NK-92 (cell line): Measurements from ENCODE around the gene CA10.

Experiments used
- DNase-seq: peaks from one replicate; lab custom pipeline; 2025; ENCODE audit not compliant: unreplicated experiment; lab: John Stamatoyannopoulos, UW

CA10 gene

DNA sequence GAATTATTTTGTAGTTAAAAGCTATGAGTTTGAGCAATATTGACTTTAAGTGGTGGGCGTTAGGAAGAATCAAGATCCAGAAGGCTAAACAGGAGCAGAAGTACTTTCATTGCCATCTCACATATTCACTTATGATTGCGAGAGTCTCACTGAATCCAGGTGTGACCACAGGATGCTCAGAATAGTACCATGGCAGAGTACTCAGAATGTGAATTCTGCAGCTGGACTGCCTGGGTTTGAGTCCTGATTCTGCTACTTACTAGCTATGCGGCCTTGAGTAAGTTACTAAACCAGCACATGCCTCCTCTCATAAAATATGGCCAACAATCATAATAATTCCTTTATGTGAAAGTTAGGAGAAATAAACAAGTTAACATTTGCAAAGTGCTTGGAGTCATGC is 109.5 kb downstream of the CA10 start:
- DNase-seq: no peak

DNA sequence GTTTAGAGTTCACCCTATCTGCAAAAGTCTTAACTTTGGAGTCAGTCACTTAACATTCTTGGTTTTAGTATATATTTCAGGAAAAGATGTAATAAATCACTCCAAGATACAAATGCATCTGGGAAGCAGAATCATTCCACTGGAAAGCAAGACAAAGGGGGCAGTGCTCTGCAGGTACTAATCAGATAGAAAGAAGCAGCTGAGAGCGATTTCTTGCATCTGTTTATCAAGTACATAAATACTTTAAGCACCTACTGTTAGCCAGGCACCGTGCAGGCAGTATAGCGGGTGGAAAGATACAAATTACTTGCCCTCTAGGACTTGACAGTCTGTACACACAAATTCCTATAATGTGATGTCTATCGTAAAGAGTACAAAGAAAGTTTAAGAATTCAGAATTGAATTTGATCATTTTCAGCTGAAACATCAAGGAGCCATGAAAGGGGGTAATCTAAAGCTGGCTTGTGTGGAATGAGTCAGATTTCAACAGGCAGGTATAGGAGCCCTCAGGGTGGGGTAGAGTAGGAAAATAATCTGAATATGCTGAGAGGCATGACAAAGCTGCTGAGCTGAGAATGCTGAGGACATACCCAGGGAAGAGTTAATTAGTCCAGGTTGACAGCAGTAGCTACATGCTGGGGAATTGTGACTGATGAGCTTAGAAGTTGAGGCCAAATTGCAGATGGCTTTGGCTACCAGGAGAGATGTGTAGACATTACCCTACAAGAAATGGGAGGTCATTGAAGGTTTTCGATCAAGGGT is 110.2 kb downstream of the CA10 start:
- DNase-seq: no peak

DNA sequence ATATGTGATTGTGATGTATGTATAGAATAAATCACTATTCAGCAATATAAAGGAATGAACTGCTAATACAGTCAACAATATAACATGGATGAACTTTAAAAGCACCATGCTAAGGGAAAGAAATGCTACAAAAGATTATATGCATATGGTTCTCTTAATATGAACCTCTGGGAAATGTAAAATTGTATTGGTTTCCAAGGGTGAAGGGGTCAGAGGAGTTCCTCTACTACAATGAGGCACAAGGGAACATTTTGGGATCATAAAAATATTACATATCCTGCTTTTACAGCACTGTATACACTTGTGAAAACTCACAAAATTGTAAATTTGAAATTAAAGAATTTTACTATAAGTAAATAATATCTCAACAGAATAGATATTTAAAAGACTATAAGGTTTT is 111.4 kb downstream of the CA10 start:
- no peak for DNase-seq

DNA sequence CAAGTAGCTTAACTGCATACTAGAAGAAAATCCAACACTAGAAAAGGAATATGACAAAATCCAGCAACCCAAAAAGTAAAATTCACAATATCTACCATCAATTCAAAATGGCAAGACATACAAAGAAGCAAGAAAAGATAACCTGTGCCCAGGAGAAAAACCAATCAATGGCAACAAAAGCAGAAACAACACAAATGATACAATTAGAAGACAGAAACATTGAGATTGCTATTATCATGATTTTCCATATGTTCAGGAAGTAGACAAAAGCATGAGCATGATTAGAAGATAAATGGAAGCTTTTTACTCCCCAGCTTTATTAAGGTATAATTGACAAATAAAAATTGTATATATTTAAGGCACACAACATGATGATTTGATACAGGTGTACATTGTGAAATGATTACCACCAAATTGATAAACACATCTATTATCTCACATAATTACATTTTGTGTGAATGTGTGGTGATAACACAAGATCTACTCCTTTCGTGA is 117.3 kb downstream of the CA10 start:
- DNase-seq: no peak

DNA sequence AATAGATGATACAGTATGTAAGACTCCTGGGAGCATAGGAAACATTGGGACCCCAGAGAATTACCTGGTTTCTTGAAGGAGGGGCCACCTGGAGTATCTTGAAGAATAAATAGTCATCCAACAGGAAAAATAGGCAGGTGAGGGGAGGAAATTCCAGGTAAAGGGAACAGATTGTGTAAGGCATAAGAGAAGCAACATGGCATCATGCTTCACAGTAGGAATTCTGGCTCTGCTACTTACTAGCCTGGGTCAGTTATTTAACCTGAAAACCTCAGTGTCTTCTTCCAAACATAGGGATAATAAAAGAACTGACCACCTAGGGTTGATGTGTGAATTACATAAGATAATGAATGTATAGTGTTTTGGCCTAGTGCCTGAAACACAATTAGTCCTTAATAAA is 122.1 kb downstream of the CA10 start:
- DNase-seq: no peak

DNA sequence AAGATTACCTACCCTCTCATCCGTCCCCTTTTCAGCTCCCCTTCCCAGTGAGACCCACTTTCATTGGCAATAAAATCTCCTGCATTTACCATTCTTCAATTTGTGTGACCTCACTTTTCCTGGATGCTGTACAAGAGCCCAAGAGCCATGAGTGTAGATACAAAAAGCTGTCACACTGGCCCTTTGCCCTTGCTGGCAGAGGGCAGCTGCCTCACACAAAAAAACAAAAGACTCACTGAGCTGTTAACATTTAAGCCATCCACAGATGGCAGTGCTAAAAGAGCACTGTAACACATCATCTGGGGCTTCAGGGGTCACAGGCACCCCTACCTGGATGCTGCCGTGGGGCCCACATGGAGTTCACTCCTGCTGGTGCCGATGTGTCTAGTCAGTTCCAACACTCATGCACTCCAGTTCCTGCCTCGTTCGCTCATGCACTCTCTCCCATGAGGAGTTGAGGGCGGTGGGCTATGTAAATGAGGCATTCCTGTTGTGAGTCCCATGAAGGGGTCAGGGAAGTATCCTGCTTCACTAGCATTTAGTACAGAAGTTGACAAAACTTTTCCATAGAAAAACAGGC is 123.1 kb downstream of the CA10 start:
- no peak for DNase-seq

DNA sequence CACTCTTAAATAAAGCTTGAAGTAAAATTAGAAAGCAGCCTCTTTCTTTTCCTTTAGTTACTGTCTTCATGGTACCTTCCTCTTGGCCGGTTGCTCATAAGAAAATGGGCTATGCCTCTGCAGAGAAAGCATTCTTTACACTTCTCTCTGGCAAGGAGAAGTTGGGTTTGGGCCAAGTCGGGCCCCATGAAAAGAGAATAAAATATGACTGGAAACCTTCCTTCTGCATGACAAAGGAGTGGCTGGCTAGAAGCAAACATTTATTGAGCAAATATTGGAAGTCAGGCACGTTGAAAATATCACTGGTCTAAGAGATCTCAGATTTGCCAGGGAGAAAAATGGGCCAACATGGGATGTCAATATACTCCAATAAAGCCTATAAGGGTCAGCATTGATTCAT is 126.1 kb downstream of the CA10 start:
- no peak for DNase-seq

DNA sequence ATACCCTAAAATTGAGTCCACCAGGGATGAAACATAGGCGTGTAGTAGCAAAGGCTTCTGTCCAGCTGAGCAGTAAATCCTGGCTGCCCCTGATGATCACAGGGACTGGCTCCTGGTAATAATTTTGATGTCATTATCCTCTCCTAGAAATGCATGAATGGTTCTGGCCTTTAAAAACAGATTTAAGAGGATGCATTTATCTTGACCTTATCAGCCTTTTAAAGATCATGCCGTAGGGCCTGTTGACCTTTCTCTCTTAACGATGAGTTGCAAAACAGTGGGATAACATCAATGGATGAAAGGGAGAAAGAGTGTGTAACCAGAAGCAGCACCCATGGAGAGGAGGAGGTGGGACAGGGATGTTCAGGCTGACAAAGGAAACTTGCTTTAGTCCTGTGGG is 128.5 kb downstream of the CA10 start:
- no peak for DNase-seq

DNA sequence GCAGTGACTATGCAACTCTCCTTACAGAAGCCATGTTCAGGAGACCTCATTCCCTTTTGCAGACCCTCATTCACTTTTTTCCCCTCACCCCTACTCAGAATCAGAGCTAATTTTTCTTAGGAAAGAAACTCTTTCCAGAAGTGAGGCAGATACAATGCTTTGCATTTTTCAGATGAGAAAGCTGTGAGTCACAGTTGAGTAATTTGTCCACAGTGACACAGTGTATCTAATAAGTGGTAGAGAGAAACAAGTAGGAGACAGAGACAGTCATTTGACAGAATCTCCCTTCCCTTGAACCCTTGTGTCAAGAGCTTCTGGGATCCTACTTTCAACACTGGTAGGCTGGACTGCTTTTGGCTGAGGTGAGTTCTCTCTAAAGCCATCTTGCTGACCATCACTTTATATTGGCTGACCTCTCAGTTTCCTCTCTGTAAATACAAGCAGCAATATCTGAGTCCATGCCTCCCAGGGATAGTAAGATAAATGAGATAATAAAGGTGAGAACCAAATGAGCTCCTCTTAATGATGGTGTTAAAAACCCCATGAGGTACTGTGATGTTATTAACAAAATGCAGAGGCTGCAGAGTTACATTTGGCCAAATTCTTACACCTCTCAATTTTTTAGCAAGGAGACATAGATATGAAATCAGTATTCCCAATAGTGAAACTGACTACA is 130.8 kb downstream of the CA10 start:
- no peak for DNase-seq

DNA sequence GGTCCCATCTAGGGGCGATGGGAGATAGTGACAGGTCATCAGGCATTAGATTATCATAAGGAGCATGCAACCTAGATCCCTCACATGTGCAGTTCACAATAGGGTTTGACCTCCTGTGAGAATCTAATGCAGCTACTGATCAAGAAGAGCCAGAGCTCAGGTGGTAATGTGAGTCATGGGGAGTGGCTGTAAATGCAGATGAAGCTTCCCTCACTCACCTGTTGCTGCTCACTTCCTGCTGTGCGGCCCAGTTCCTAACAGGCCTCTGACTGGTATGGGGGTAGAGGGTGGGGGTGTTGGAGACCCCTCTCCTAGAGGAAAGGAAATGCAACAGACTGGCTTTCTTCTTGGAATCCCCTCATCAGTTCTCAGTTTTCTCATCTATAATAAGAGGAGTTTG is 131.4 kb downstream of the CA10 start:
- no peak for DNase-seq

DNA sequence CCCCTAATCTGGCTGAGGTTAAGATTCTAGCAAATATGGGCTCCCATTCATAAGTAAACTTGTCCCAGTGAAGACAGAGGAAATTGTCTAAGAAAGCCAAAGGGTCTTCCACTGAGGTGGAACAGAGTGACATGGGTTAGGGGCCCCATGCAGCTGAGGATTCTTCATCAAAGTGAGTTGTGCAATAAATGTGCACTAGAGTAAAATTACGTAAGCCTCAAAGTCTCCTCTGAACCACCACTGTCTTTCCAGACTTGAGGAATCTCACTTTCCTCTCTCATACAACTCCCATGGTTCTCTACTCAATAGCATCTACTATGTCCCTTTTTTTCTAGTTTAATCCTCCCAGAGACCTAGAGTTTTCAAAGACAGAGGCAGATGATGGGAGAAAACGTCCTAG is 132.4 kb downstream of the CA10 start:
- no peak for DNase-seq

DNA sequence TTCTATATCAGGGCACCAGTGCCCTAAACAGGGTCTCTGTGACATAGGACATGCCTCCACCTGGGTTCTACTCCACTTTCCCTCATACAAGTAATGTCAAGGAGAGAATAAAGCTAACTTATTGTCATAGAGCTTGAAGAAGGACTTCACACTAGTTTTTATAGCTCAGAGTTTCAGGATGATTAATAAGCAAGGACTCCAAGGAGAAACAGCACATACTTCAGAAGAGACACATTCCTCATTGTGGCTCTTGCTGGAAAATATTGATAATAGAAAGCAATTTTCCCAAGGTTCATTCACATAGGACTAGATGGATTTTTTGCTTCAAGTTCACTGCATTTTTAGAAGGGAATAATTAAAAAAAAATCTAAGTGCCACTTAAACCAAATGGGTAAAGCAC is 133.3 kb downstream of the CA10 start:
- no peak for DNase-seq

DNA sequence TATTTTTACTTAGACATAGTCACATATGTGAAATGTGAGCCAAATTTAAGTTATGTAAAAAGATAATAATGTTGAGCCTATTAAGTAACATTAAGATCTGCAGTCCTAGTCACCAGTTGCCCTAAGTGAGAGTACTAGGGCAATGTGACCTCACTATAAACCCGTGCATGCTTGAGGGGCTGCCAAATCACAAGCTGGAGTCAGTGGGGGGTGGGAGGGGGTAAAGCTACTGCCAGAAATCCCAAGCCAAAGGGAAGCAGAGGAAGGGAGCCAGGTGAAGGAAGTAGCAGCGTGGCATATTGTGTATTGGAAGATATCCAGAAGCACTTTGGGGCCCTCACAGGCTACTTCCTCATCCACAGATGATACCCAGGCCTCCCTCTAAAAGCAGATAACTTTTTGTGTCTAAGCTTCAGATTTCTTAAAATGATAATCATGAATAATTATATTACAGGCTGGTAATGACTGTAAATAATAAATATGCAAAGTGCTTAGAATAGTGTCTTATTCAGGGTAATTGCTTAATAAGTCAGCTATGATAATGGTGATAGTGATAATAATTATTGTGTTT is 134.1 kb downstream of the CA10 start:
- DNase-seq: no peak

DNA sequence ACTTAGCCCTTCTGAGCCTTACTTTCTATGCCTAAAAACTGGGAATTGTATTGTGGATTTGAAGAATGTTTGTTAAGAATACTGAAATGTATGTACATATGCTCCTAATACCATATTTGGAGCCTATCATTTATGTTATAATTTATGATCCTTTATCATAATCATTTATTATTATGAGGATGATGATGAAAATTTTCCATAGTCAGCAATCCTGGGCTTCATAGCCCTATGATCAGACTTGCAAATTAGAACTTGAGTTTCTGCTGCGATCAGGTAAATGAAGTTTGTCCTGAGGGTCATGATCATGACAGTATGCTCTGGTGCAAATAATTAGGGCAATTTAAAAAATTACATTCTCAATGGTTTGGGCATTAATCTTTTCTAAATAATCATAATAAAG is 147.4 kb downstream of the CA10 start:
- no peak for DNase-seq

DNA sequence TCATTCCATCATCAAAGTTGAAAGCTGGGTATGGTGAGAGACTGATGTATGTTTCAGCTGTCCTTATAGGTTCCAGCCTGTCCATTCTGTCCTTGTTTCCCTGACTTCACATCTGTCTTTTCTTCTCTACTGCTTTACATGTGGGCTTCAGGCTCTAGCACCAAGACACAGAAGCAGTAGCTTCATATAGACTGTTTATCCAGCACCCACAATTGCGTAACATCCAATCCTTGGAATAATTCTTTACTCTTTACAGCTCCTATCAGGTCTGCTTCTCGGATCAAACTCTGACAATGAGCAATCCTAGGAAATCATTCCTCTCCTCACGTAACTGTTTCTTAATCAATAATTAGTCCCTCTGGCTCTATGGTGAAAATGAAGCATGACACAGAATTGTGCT is 158.9 kb downstream of the CA10 start:
- DNase-seq: no peak

DNA sequence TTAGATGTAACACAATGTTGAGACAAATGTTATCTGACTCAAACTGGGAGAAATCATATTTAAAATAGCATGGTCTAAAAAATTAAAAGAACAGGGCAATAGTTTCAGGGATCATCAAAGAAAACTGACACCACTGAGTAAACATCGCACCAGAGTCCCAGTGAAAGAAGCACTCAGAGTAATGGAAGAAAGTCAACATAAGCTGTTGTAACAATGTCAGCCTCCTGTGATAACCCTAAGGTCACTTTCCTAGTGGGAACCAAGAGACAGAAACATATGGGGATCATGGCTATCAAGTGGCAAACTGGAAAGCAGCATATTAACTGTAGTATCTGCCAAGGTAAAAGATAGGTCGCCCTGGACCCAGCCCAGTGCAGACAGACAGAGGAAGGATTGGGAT is 160.8 kb downstream of the CA10 start:
- no peak for DNase-seq

DNA sequence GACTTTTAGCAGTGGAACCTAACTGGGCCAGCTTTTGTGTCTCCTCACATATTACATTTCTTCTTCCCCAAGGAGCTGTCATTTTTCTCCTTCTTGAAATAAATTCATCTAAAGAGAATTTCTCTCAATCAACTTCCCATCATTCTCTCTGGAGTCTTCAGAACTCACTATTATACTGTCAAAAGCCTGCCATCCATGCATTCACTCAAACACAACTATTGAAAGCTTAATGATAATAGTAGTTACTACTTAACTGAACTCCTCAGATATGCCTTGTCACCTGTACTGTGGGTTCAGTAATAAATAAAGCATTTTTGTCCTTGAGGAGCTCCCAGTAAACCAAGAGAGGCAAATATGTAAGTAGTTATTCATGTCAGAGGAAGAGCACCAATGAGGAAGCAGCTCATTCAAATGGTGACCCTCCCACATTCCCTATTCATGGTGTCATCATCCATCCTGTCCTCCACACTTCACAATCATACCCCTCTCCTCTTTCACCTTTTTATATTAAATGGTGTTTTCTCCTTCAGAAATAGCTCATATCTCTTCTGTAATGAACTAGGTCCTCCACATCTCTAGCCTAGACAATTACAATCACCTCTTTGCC is 162.6 kb downstream of the CA10 start:
- no peak for DNase-seq

DNA sequence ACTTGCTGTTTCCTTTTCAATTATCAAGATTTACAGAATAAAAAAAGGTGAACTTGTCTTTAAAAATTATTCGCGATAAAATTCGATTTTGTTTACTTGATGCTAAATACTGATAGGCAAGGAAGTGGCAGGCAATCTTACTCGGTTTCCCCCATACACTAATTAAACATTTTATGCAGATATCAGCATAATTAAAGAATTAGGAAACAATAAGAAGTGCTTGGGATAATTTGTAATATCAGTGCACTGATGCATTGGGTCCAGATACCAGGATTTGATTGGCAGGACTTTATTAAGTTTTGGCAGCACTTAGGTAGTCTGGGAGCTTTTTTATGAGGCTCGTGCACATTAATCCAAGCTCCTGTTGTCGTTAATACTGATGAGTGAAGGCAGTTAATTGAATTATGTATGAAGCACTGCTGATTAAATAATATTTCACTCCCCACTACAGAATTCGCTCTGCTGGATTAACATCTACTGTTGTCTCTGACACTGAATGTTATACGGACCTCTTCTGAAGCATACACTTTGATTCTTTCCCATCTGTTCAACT is 165.6 kb downstream of the CA10 start:
- DNase-seq: no peak

DNA sequence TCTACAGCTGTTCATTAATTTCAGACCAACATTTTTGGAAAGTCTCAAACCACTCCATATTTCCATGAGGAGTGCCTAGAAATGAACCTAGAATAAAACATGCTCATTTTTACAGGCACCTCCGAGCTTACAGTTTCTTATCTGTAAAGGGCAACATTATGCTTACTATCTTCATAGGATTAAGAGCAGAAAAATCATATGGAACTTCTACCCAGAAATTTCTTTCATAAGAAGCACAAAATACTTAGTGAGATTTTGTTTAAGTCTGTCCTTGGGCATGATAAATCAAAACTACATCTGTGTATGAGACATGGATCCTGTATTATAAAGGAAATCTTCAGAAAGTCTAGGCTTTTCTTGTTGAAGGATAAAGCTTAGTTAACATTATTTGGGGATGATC is 187.4 kb downstream of the CA10 start:
- no peak for DNase-seq

DNA sequence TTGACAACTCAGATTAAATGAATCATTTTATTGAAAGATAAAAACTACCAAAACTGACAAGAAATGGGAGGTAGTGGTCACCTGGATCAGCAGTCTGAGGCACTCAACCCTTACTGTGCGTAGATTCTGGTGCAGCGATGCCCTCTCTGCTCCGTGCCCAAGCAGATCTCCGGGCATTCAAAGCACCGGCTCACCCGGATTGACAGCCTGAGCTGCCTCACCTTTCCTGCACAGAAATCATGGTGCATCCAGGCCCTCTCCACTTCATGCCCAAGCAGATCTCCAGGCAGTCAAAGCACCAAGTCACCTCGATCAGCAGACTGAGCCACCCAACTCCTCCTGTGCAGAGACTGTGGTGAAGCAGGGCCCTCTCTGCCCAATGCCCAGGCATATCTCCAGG is 196.8 kb downstream of the CA10 start:
- DNase-seq: no peak

DNA sequence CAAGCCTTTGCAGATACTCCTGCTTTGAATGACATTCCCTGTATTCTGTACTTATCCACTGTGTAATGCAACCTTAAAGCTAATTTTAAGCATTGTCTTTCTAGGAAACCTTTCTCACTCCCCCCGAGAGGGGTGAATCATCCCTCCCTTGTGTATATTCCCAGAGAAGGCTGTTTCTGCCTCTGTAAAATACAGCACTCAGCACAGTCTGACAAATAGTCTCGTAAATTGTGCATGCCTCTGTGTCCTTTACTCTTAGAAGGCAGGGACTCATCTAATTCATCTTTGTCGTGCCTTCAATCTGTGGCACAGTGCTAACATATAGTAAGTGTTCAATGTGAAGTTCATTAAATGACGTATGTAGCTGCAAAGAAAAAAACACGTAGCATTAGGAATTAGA is 200.7 kb downstream of the CA10 start:
- no peak for DNase-seq
